GM18907 (cell line): ENCODE results near the gene ETV5.

Experiments used
- ATAC-seq: cut with Tn5 transposase; IDR thresholded peaks from one replicate; pipeline ENCODE4 v1.9.1; 2021; ENCODE audit warnings: mild to moderate bottlenecking, moderate library complexity; ENCODE audit not compliant: unreplicated experiment

ETV5 gene

GRCh38 chr3:186124592-186124991 is 15.7 kb upstream of the ETV5 start:
- ATAC-seq = no peak

- ATAC-seq = no peak
Observed at GRCh38 chr3:186123012-186123411, 14.1 kb upstream of the ETV5 start.

GRCh38 chr3:186121968-186122367 is 13.1 kb upstream of the ETV5 start:
- no peak for ATAC-seq

GRCh38 chr3:186121278-186121677 is 12.4 kb upstream of the ETV5 start:
- ATAC-seq = no peak

GRCh38 chr3:186119499-186119898 is 10.6 kb upstream of the ETV5 start:
- no peak for ATAC-seq

- no peak for ATAC-seq
Observed at GRCh38 chr3:186118692-186119091, 9.8 kb upstream of the ETV5 start.

- ATAC-seq = no peak
Observed at GRCh38 chr3:186117521-186118134, 8.7 kb upstream of the ETV5 start.

- no peak for ATAC-seq
Observed at GRCh38 chr3:186115239-186115996, 6.5 kb upstream of the ETV5 start.

- ATAC-seq = no peak
Observed at GRCh38 chr3:186110975-186111974, 2.4 kb upstream of the ETV5 start.

GRCh38 chr3:186109897-186110803 is 1.3 kb upstream of the ETV5 start:
- ATAC-seq = no peak

GRCh38 chr3:186108106-186108940 is 566 bp downstream of the ETV5 start:
- ATAC-seq = no peak

- no peak for ATAC-seq
Observed at GRCh38 chr3:186107215-186108105, 1.4 kb downstream of the ETV5 start.

- ATAC-seq = no peak
Observed at GRCh38 chr3:186105543-186105942, 3.3 kb downstream of the ETV5 start.

GRCh38 chr3:186102687-186103086 is 6.2 kb downstream of the ETV5 start:
- no peak for ATAC-seq

GRCh38 chr3:186100398-186100797 is 8.5 kb downstream of the ETV5 start:
- ATAC-seq = no peak

- ATAC-seq = no peak
Observed at GRCh38 chr3:186099178-186099577, 9.7 kb downstream of the ETV5 start.

GRCh38 chr3:186098740-186099139 is 10.1 kb downstream of the ETV5 start:
- ATAC-seq = no peak

- peak; percentile 60 for ATAC-seq
Observed at GRCh38 chr3:186097663-186098451, 11.0 kb downstream of the ETV5 start.
